GM12875 (cell line): ENCODE data around the gene ATP11A.

ENCODE experiments used
- H3K4me3 ChIP-seq: one replicate; pipeline ENCODE4 v1.5.1; 2011; ENCODE audit warnings: low read depth, low read length, control low read depth
- TF ChIP-seq, protein P1 (sequence below): IDR thresholded peaks from 2 replicates; pipeline ENCODE4 v1.5.1; 2011; ENCODE audit warnings: low read depth, mild to moderate bottlenecking, control low read depth, inconsistent platforms, low read length, moderate library complexity, borderline replicate concordance; ENCODE audit not compliant: insufficient read depth

The ATP11A gene

DNA sequence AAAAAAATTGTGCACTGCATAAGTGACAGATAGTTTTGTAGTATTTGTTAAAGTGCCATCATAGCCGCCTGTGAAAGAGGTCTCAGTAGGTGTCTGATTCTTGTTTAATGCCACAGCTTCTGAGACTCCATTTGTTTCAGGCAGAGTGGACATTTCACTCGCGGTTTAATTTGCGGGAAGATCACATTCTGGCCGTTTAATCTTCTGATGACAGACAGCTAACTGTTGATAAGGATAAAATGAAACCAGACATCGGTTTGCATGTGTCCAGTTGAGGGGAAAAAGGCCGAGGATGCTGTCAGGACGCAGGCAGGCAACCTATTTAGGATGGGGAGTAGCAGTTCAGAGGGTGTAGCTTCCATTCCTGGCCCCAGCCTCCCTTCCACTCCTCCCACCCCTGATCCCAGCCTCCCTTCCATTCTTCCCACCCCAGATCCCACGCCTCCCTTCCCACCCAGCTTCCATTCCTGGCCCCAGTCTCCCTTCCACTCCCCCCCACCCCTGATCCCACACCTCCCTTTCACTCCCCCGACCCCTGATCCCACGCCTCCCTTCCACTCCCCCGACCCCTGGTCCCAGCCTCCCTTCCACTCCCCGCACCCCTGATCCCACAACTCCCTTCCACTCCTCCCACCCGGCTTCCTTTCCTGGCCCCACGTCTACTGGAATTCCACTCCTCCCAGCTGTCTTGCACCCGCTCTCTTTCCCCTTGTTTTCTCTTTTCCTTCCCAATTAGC is 23.8 kb downstream of the ATP11A start:
- no peak overlapping the region for H3K4me3 ChIP-seq
- TF ChIP-seq, protein P1, sequence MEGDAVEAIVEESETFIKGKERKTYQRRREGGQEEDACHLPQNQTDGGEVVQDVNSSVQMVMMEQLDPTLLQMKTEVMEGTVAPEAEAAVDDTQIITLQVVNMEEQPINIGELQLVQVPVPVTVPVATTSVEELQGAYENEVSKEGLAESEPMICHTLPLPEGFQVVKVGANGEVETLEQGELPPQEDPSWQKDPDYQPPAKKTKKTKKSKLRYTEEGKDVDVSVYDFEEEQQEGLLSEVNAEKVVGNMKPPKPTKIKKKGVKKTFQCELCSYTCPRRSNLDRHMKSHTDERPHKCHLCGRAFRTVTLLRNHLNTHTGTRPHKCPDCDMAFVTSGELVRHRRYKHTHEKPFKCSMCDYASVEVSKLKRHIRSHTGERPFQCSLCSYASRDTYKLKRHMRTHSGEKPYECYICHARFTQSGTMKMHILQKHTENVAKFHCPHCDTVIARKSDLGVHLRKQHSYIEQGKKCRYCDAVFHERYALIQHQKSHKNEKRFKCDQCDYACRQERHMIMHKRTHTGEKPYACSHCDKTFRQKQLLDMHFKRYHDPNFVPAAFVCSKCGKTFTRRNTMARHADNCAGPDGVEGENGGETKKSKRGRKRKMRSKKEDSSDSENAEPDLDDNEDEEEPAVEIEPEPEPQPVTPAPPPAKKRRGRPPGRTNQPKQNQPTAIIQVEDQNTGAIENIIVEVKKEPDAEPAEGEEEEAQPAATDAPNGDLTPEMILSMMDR = no peak

DNA sequence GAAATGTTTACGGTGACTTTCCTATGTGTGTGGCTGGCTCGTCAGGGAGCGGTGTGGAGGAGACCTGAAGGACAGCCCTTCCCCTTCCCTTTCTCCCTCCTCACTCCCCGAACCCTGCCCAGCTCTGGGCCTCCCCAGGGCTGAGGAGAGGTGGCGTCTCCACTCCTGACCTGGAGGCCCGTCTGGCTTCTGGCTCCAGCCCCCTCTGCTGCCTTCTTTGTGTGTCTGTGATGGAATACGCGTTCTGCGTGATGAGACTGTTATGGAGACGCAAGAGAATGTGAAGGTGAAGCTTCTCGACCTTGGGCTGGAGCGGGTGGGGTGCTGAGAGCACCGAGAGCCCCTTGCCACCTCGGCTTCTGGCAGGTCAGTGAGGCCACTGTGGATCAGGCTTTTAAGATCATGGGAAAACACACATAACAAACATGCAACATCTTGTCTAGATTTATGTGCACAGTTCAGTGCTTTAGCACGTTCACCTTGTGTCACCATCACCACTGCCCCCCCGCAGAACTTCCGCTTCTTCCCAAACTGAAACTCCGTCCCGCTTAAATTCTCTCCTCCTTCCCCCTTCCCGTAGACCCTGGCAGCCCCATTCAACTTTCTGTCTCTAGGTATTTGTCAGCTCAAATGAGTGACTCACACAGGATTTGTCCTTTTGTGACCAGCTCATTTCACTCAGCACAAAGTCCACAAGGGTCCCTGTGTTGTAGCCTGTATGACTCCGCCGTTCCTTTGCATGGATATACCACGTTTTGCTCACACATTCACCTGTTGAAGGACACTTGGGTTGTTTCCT is 24.7 kb downstream of the ATP11A start:
- no peak overlapping the region for H3K4me3 ChIP-seq
- TF ChIP-seq, protein P1 = no peak

DNA sequence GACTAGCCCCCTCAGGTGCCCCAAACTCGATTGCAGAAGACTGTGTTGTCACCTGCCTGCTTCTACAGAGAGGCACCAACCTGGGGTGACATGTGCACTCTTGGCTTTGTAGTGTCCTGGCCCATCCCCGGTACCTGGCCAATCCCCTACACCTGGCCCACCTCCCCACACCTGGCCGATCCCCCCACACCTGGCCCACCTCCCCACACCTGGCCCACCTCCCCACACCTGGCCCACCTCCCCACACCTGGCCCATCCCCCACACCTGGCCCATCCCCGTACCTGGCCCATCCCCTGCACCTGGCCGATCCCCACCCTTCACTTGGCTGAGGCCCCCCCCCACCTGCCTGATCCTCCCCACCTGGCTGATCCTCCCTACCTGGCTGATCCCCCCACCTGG is 25.4 kb downstream of the ATP11A start:
- no peak overlapping the region for H3K4me3 ChIP-seq
- TF ChIP-seq, protein P1 = no peak

DNA sequence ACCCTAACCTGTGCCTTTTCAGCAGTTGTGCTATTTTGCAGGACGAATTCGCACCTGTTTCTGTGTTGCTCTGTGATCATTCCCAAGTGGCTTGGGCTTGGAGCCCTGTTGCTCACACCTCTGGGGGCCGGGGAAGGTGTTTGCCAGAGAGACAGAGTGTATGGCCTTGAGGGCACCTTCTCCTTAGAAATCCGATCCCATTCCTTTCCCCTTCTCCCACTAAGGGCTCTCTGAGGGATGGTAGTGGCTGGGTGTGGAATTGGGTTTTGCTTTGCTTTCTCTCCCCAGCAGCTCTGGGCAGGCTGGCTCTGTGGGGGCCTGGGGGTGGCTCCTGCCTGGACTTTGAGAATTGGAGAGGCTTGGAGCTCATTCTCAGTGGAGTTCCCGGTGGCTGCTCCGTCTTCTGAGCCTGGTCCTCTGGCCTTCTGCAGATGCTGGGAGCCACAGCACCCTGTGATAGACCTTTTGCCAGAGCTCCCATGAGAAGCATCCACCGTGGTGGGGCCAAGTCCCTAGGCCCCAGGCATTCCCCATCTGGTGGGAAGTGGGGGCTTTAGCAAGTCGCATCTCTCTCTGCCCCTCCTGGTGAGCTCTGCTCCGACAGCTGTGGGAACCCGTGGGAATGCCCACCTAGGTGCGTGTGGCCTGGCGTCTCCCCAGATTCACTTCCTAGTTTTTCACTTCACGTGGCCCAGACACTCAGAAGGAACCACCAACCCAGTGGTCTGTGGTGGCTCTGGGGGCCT is 26.1 kb downstream of the ATP11A start:
- TF ChIP-seq, protein P1 = no peak
- no peak overlapping the region for H3K4me3 ChIP-seq

DNA sequence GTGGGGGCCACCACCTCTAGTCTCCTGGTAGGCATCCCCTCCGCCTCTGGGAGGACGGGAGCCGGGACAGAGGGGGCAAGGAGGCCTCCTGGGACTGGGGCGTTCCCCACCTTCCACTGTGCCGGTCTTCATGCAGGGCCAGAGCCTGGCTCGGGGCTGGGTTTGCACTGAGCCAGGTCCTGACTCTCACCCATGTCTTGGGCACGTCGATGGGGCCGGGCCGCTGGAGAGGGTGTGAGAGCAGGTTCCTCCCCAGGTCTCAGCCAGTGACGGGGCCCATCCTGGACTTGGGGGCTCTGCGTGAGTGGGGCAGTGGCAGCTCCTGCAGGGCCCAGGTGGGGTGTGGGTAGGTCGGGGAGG is 26.6 kb downstream of the ATP11A start:
- TF ChIP-seq, protein P1 = no peak

DNA sequence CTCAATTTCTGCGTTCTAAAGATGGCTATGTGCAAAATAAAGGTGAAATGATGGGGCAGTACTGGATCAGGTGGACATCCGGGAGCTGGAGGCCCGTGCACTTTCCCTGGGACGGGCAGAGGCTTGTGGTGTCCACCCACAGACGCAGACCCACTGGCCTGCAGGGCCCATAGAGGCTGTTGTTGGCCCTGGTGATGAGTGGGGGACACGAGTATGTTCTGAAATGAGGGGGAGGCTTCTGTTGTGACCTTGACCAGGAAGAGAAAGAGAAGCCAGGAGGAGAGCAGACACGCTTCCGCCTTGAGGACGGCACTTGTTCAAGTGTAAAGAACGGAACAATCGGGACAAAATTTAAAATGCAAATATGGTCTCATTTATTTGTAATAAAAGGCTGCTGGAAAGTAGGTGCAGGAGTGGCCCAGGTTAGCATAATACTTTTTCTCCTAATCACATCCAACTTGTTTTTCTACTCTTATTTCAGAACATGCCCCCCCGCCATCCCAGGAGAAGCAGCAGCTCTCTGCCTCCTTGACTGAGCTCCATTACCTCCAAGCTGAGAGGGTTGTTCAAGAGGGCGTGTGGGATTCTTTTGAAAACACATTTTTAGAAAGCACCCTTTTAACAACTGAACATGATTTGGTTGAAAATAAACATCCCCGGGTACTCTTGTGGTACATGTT is 27.1 kb downstream of the ATP11A start:
- no peak overlapping the region for H3K4me3 ChIP-seq
- TF ChIP-seq, protein P1 = no peak

More for the DNA sequence above, 26.6 kb downstream of the ATP11A start:
- H3K4me3 ChIP-seq = no peak overlapping the region
